GM13977 (cell line): ENCODE measurements around the gene AFF3.

Source experiments
- DNase-seq: peaks from one replicate; pipeline ENCODE4 v3.0.0; 2012; ENCODE audit warnings: low spot score
- CTCF ChIP-seq: IDR thresholded peaks from 2 replicates; pipeline ENCODE4 v1.5.1; 2012; ENCODE audit warnings: mild to moderate bottlenecking, control low read depth; ENCODE audit not compliant: insufficient read depth; ENCODE audit errors: extremely low read depth, missing control alignments
- in situ Hi-C: fragments of 300-500 bp; cut with MboI; formaldehyde crosslinking; loops from one replicate; pipeline ENCODE4 v1.12.0; 2022; ENCODE audit warnings: low sequenced_read_pairs, low pct_unique_long_range_greater_than_20kb, mixed read lengths, inconsistent platforms; ENCODE audit not compliant: unreplicated experiment

AFF3 gene

GRCh38 chr2:99652862-99653261 is 489.5 kb downstream of the AFF3 start:
- in situ Hi-C loops = no loop called here
- TF ChIP-seq CTCF = no peak
- no peak for DNase-seq

- no peak for DNase-seq
- in situ Hi-C loops = no loop called here
- no peak for TF ChIP-seq CTCF
These were observed 490.3 kb downstream of the AFF3 start for GRCh38 chr2:99651930-99652670.

- no peak for DNase-seq
- no peak for TF ChIP-seq CTCF
- in situ Hi-C loops = no loop called here
These were observed 493.2 kb downstream of the AFF3 start for GRCh38 chr2:99648906-99649789.

GRCh38 chr2:99648178-99648844 is 494.1 kb downstream of the AFF3 start:
- in situ Hi-C loops = no loop called here
- DNase-seq = no peak
- no peak for TF ChIP-seq CTCF

- in situ Hi-C loops = no loop called here
- TF ChIP-seq CTCF = no peak
- DNase-seq = no peak
These were observed 496.4 kb downstream of the AFF3 start for GRCh38 chr2:99645960-99646359.

GRCh38 chr2:99644419-99644787 is 498.0 kb downstream of the AFF3 start:
- no peak for TF ChIP-seq CTCF
- in situ Hi-C loops = no loop called here
- no peak for DNase-seq
